Chondrocyte (in vitro differentiated cells): Measurements from ENCODE around the gene TESK2. TPM values are rescaled to one million over a fixed set of nuclear protein-coding genes. Genes with fewer than 3 reads are reported as not detected.
"Not testable (repeated sequence)": the region's sequence is repeated elsewhere in the genome, so short reads cannot be mapped to it uniquely, and the experiment has no call there.

Source experiments
- DNase-seq: peaks from one replicate; pipeline ENCODE4 v3.0.0; 2021; ENCODE audit warnings: mixed read lengths, low spot score
- H3K27ac Mint-ChIP-seq: one replicate; pipeline ENCODE4 v1.8.0; 2021; ENCODE audit warnings: mild to moderate bottlenecking, moderate library complexity, mixed read lengths; ENCODE audit not compliant: unreplicated experiment
- H3K27me3 Mint-ChIP-seq: 2 replicates; pipeline ENCODE4 v1.8.0; 2021; ENCODE audit warnings: low read depth, mixed read lengths
- H3K36me3 Mint-ChIP-seq: 2 replicates; pipeline ENCODE4 v1.8.0; 2021; ENCODE audit warnings: low read depth, mixed read lengths
- H3K4me1 Mint-ChIP-seq: 2 replicates; pipeline ENCODE4 v1.8.0; 2021; ENCODE audit warnings: low read depth, mild to moderate bottlenecking, mixed read lengths
- H3K4me3 Mint-ChIP-seq: one replicate; pipeline ENCODE4 v1.8.0; 2021; ENCODE audit warnings: mild to moderate bottlenecking, moderate library complexity, mixed read lengths; ENCODE audit not compliant: unreplicated experiment
- H3K9me3 Mint-ChIP-seq: 2 replicates; pipeline ENCODE4 v1.8.0; 2021; ENCODE audit warnings: low read depth, mixed read lengths
- CTCF ChIP-seq: fragments of 200-600 bp; sonication (generic); IDR thresholded peaks from 2 replicates; pipeline ENCODE4 v1.5.0; 2021; ENCODE audit warnings: antibody characterized with exemption, mild to moderate bottlenecking, moderate library complexity
- total RNA-seq: library from RNA; stranded (reverse); gene quantifications from 3 replicates; pipeline ENCODE4 v1.2.1, GENCODE V29; 2021

Gene TESK2
- total RNA-seq, 1 donor from 2014 or later: 1.6 TPM

- no peaks in the 10 kb centered on the region for H3K36me3 Mint-ChIP-seq
- H3K27ac Mint-ChIP-seq: no peak overlapping the region
- H3K27me3 Mint-ChIP-seq: peaks cover 2% of the 10 kb centered on the region
- no peak overlapping the region for H3K4me3 Mint-ChIP-seq
- no peak for DNase-seq
- no peak for TF ChIP-seq CTCF
- no peaks in the 10 kb centered on the region for H3K9me3 Mint-ChIP-seq
- peaks cover 8% of the 10 kb centered on the region for H3K4me1 Mint-ChIP-seq
Observed at GRCh38 chr1:45370575-45370974, 120.4 kb downstream of the TESK2 start.

- Mint-ChIP-seq H3K4me3 (no peak overlapping the region), H3K36me3 (no peaks in the 10 kb centered on the region), H3K27me3 (no peaks in the 10 kb centered on the region), H3K9me3 (no peaks in the 10 kb centered on the region), H3K27ac (no peak overlapping the region), H3K4me1 (peaks cover 3% of the 10 kb centered on the region)
- no peak for DNase-seq
- no peak for TF ChIP-seq CTCF
Observed at GRCh38 chr1:45365051-45365450, 125.9 kb downstream of the TESK2 start.

GRCh38 chr1:45364294-45364693 lies 126.7 kb downstream of the TESK2 start:
- Mint-ChIP-seq H3K4me3 (no peak overlapping the region), H3K27ac (no peak overlapping the region), H3K4me1 (peaks cover 6% of the 10 kb centered on the region), H3K36me3 (no peaks in the 10 kb centered on the region), H3K9me3 (no peaks in the 10 kb centered on the region), H3K27me3 (no peaks in the 10 kb centered on the region)
- no peak for DNase-seq
- no peak for TF ChIP-seq CTCF

- not testable (repeated sequence) for H3K27me3 Mint-ChIP-seq, H3K36me3 Mint-ChIP-seq, H3K9me3 Mint-ChIP-seq, H3K4me3 Mint-ChIP-seq, H3K27ac Mint-ChIP-seq, DNase-seq, H3K4me1 Mint-ChIP-seq
Observed at GRCh38 chr1:45360981-45361380, 130.0 kb downstream of the TESK2 start.

- DNase-seq: no peak
- Mint-ChIP-seq H3K4me3 (no peak overlapping the region), H3K27ac (no peak overlapping the region), H3K36me3 (no peaks in the 10 kb centered on the region), H3K27me3 (no peaks in the 10 kb centered on the region), H3K9me3 (no peaks in the 10 kb centered on the region), H3K4me1 (peaks cover 6% of the 10 kb centered on the region)
- TF ChIP-seq CTCF: peak; percentile 93
Observed at GRCh38 chr1:45359882-45360513, 131.0 kb downstream of the TESK2 start.

GRCh38 chr1:45356186-45356585 lies 134.8 kb downstream of the TESK2 start:
- no peak overlapping the region for H3K4me3 Mint-ChIP-seq

More at GRCh38 chr1:45356186-45356585, 134.8 kb downstream of the TESK2 start:
- Mint-ChIP-seq H3K9me3 (no peaks in the 10 kb centered on the region), H3K27me3 (no peaks in the 10 kb centered on the region), H3K27ac (no peak overlapping the region), H3K36me3 (no peaks in the 10 kb centered on the region), H3K4me1 (peaks cover 6% of the 10 kb centered on the region)
- TF ChIP-seq CTCF: no peak
- no peak for DNase-seq
